Peyer's patch (tissue), 4 donors: ENCODE data around the gene C1orf198. TPM values are rescaled to one million over a fixed set of nuclear protein-coding genes. Genes with fewer than 3 reads are reported as not detected.

Experiments
- DNase-seq, 3 donors: peaks; one replicate each; pipeline ENCODE4 v3.0.0-alpha.2; 2017 to 2019
- H3K27ac ChIP-seq, 4 donors: fragments of 200-600 bp; sonication (generic); one replicate each; pipeline ENCODE4 v1.5.1; 2016 to 2019
- H3K27me3 ChIP-seq, 2 donors: fragments of 200-600 bp; sonication (generic); one replicate each; pipeline ENCODE4 v1.5.1; 2019
- H3K36me3 ChIP-seq, 3 donors: fragments of 200-600 bp; sonication (generic); one replicate each; pipeline ENCODE4 v1.5.1; 2016 to 2019
- H3K4me1 ChIP-seq, 4 donors: fragments of 200-600 bp; sonication (generic); one replicate each; pipeline ENCODE4 v1.5.1; 2016 to 2019
- H3K4me3 ChIP-seq, 4 donors: fragments of 200-600 bp; sonication (generic); 1 replicate in 3 of 4; 2 replicates in 1 of 4; pipeline ENCODE4 v1.5.1; 2016 to 2019; ENCODE audit warnings: mild to moderate bottlenecking in 1 of 4
- H3K9me3 ChIP-seq, 4 donors: fragments of 200-600 bp; sonication (generic); one replicate each; pipeline ENCODE4 v1.5.1; 2016 to 2019; ENCODE audit warnings: mild to moderate bottlenecking in 1 of 4
- CTCF ChIP-seq, 6 experiments: fragments of 450-650 bp in 4 of 6; fragments of 200-600 bp in 2 of 6; sonication (generic) in 1 of 6; IDR thresholded peaks; one replicate each; pipeline ENCODE4 v1.5.1; 2017 to 2019; ENCODE audit warnings: antibody characterized with exemption in 6 of 6, mild to moderate bottlenecking in 3 of 6, moderate library complexity in 1 of 6
- POLR2A ChIP-seq, 2 donors: fragments of 450-650 bp; IDR thresholded peaks; one replicate each; pipeline ENCODE4 v1.5.1; 2017; ENCODE audit warnings: antibody characterized with exemption in 2 of 2, mild to moderate bottlenecking in 2 of 2, moderate library complexity in 2 of 2
- total RNA-seq, 4 donors: library from RNA; depleted of rRNA; stranded (reverse); fragments of >200 nt; gene quantifications; one replicate each; pipeline ENCODE4 v1.1.0, GENCODE V29; 2016

Gene C1orf198
- total RNA-seq, 4 donors from 2014 or later = 10.3 to 14.0 (median 11.4) TPM

GRCh38 chr1:230821346-230821745 lies 47.0 kb downstream of the C1orf198 start:
- Histone ChIP-seq H3K4me3 (no peak overlapping the region), H3K27ac (no peak overlapping the region)
- no peak for DNase-seq

GRCh38 chr1:230820568-230820967 lies 47.8 kb downstream of the C1orf198 start:
- H3K4me3 ChIP-seq = no peak overlapping the region
- H3K27ac ChIP-seq = no peak overlapping the region
- no peaks in the 10 kb centered on the region for H3K9me3 ChIP-seq
- TF ChIP-seq CTCF (IDR thresholded peaks at IDR 0.05) = no peak
- no peak for TF ChIP-seq POLR2A (IDR thresholded peaks at IDR 0.05)
- no peak for DNase-seq
- H3K36me3 ChIP-seq = no peaks in the 10 kb centered on the region
- peaks cover 0 to 16% (median 0%) of the 10 kb centered on the region in 4 donors for H3K4me1 ChIP-seq
- H3K27me3 ChIP-seq = no peaks in the 10 kb centered on the region

More at GRCh38 chr1:230821346-230821745, 47.0 kb downstream of the C1orf198 start:
- no peaks in the 10 kb centered on the region for H3K9me3 ChIP-seq
- H3K27me3 ChIP-seq = no peaks in the 10 kb centered on the region
- no peaks in the 10 kb centered on the region for H3K36me3 ChIP-seq
- H3K4me1 ChIP-seq = peaks cover 0 to 24% (median 0%) of the 10 kb centered on the region in 4 donors
- TF ChIP-seq POLR2A (IDR thresholded peaks at IDR 0.05) = no peak
- no peak for TF ChIP-seq CTCF (IDR thresholded peaks at IDR 0.05)

GRCh38 chr1:230819976-230820375 lies 48.3 kb downstream of the C1orf198 start:
- H3K36me3 ChIP-seq = no peaks in the 10 kb centered on the region
- TF ChIP-seq CTCF (IDR thresholded peaks at IDR 0.05) = no peak
- no peak for TF ChIP-seq POLR2A (IDR thresholded peaks at IDR 0.05)
- no peaks in the 10 kb centered on the region for H3K27me3 ChIP-seq
- H3K27ac ChIP-seq = no peak overlapping the region
- H3K9me3 ChIP-seq = no peaks in the 10 kb centered on the region
- no peak overlapping the region for H3K4me3 ChIP-seq
- peaks cover 0 to 10% (median 0%) of the 10 kb centered on the region in 4 donors for H3K4me1 ChIP-seq
- no peak for DNase-seq

GRCh38 chr1:230818901-230819300 lies 49.4 kb downstream of the C1orf198 start:
- TF ChIP-seq POLR2A (IDR thresholded peaks at IDR 0.05) (no peak), CTCF (IDR thresholded peaks at IDR 0.05) (no peak)
- peaks cover 0 to under 1% (median 0%) of the 10 kb centered on the region in 4 donors for H3K4me1 ChIP-seq
- no peak overlapping the region for H3K27ac ChIP-seq
- no peaks in the 10 kb centered on the region for H3K36me3 ChIP-seq
- H3K9me3 ChIP-seq = no peaks in the 10 kb centered on the region
- DNase-seq = no peak
- H3K4me3 ChIP-seq = no peak overlapping the region
- no peaks in the 10 kb centered on the region for H3K27me3 ChIP-seq

- Histone ChIP-seq H3K9me3 (no peaks in the 10 kb centered on the region), H3K4me1 (no peaks in the 10 kb centered on the region), H3K4me3 (no peak overlapping the region), H3K27ac (no peak overlapping the region), H3K36me3 (no peaks in the 10 kb centered on the region), H3K27me3 (no peaks in the 10 kb centered on the region)
- no peak for DNase-seq
- no peak for TF ChIP-seq POLR2A (IDR thresholded peaks at IDR 0.05)
- TF ChIP-seq CTCF (IDR thresholded peaks at IDR 0.05) = no peak
Measured at GRCh38 chr1:230818367-230818766, 50.0 kb downstream of the C1orf198 start.

- Histone ChIP-seq H3K27ac (no peak overlapping the region), H3K4me1 (no peaks in the 10 kb centered on the region), H3K36me3 (no peaks in the 10 kb centered on the region), H3K9me3 (peaks cover 0 to 6% (median 2%) of the 10 kb centered on the region in 4 donors), H3K27me3 (no peaks in the 10 kb centered on the region), H3K4me3 (no peak overlapping the region)
- TF ChIP-seq POLR2A (IDR thresholded peaks at IDR 0.05) (no peak), CTCF (IDR thresholded peaks at IDR 0.05) (no peak)
- DNase-seq = no peak
Measured at GRCh38 chr1:230816018-230816417, 52.3 kb downstream of the C1orf198 start.
